ENCODE measurements around the gene RAB4B.
"Not testable (repeated sequence)": the region's sequence is repeated elsewhere in the genome, so short reads cannot be mapped to it uniquely, and the experiment has no call there.

The RAB4B gene

GRCh38 chr19:40822704-40823553, 44.9 kb downstream of the RAB4B start:
- DNase-seq (ENCODE audit: low read depth): not testable (repeated sequence)

- not testable (repeated sequence) for DNase-seq (ENCODE audit: low read depth)
These were observed 46.9 kb downstream of the RAB4B start for GRCh38 chr19:40824916-40825315.

DNA sequence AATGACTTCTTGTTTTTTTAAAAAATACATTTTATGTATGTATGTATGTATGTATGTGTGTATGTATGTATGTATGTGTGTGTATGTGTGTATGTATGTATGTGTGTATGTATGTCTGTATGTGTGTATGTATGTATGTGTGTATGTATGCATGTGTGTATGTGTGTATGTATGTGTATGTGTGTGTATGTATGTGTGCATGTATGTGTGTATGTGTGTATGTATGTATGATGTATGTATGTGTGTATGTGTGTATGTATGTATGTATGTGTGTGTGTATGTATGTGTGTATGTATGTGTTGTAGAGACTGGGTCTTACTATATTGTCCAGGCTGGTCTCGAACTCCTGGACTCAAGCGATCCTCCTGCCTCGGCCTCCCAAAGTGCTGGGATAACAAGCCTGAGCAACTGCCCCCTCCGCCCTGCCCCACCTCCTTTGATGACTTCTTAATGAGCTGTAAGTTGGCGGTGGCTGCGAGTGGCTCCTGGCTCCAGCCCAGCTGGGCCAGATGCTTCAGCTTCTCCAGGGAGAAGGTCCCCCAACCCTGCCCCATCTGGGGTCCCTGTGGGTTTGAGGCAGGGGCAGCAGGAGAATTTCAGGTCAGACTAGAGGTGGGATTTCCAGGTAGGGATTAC, 47.5 kb downstream of the RAB4B start:
- not testable (repeated sequence) for DNase-seq (ENCODE audit: low read depth)

DNA sequence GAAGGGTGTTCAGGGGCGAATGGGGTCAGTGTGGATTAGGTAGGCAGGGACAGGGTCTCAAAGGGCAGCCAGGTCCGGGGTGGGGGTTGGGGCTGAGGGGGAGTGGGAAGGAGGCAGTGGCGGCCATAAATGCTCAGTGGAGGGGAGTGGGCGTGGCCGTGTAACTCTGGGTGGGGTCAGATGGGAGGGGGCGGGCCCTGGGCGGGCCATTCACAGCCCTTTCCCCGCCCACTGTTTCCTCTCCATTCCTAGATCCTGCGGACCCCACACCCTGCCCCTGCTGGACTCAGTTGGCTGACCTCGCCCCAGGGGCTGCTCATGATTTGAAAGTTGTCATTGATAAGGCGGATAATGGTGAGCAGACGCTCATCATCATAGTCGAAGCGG, 48.3 kb downstream of the RAB4B start:
- DNase-seq (ENCODE audit: low read depth): not testable (repeated sequence)

- DNase-seq (ENCODE audit: low read depth): peak; percentile 68
These were observed 48.8 kb downstream of the RAB4B start for GRCh38 chr19:40826699-40827385.

DNA sequence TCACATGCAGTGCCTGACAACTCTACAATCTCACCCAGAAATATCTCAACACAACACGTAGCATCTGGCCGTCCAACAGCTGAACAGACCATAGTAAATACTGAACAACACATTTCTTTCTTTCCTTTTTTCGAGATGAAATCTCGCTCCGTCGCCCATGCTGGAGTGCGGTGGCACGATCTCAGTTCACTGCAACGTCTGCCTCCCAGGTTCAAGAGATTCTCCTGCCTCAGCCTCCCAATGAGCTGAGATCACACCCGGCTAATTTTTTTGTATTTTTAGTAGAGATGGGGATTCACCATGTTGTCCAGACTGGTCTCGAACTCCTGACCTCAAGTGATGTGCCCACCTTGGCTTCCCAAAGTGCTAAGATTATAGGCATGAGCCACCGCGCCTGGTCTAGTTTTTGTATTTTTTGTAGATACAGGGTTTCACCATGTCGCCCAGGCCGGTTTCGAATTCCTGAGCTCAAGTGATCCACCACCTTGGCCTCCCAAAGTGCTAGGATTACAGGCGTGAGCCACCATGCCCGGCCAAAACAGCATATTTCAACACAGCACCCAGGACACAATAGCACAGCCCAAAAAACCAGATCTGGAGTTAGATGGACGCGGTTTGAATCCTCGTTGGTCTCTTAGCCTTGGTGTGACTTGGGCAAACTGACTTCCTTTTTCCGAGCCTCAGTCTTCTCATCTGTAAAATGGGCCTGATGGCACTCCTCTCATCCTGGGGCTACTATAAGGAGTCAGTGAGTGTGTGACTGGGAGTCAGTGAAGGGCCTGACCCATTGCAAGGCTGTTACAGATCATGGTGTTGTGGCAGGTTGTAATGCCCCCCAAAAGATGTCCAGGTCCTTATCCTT, 49.6 kb downstream of the RAB4B start:
- DNase-seq (ENCODE audit: low read depth): no peak

- no peak for DNase-seq (ENCODE audit: low read depth)
These were observed 51.2 kb downstream of the RAB4B start for GRCh38 chr19:40829205-40829604.

DNA sequence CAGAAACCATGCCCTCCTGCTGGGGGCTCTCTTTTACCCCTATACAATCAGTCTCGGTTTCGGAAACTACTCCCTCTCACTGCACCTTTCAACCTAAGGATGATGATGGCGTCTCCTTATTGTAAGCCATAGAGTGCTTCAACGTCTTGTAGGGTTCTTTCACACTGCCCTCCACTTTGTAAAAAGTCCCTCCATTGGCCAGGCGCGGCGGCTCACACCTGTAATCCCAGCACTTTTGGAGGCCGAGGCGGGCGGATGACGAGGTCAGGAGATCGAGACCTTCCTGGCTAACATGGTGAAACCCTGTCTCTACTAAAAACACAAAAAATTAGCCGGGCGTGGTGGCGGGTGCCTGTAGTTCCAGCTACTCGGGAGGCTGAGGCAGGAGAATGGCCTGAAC, 52.7 kb downstream of the RAB4B start:
- DNase-seq (ENCODE audit: low read depth): not testable (repeated sequence)

DNA sequence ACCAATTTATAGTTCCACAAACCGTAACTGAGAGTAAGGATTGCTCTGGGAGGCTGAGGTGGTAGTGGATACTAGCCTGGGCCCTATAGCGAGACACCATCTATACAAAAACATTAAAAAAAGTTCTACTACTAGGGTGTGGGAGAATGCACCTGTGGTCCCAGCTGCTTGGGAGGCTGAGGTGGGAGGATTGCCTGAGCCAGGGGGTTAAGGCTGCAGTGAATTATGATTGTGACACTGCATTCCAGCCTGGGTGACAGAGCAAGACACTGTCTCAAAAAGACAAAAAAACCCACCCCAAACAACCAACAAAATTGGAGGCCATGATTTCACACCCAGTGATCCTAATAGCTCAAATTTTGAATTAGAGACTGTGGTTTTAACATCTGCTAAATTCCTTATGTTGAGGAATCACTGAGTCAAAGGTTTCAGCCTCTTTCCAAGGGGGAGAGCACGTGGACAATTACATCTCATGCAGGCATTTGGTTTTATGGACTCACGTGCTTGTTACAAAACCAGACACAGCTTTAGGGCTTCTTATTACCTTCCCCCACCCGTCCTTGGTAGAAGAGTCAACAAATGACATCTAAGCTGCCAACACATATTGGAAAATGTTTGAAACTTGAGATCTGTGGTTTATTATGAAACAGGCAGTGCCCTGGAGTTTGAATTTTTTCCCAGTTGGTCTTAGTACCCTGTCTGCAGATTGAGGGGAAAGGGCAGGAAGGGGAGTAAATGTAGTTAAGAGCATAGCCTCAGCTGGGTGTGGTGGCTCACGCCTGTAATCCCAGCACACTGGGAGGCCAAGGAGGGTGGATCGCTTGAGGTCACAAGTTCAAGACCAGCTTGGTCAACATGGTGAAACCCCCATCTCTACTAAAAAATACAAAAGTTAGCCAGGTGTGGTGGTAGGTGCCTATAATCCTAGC, 53.7 kb downstream of the RAB4B start:
- DNase-seq (ENCODE audit: low read depth): no peak

DNA sequence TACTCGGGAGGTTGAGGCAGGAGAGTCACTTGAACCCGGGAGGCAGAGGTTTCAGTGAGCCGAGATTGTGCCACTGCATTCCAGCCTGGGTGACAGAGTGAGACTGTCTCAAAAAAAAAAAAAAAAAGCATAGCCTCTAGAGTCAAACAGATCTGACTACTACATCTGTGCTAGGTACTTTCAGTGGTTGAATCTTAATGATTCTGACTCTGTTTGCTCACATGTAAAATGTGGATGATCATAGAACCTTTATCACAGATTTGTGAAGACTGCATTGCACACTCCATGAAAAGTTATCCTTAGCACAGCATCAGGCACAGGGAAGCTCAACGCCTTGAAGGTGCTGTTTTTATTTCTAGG, 54.4 kb downstream of the RAB4B start:
- not testable (repeated sequence) for DNase-seq (ENCODE audit: low read depth)

- DNase-seq (ENCODE audit: low read depth): not testable (repeated sequence)
These were observed 55.9 kb downstream of the RAB4B start for GRCh38 chr19:40833728-40834533.

- DNase-seq (ENCODE audit: low read depth): no peak
These were observed 58.8 kb downstream of the RAB4B start for GRCh38 chr19:40836754-40837429.

- DNase-seq (ENCODE audit: low read depth): not testable (repeated sequence)
These were observed 60.4 kb downstream of the RAB4B start for GRCh38 chr19:40838477-40838876.

- not testable (repeated sequence) for DNase-seq (ENCODE audit: low read depth)
These were observed 64.0 kb downstream of the RAB4B start for GRCh38 chr19:40842012-40842411.

- DNase-seq (ENCODE audit: low read depth): not testable (repeated sequence)
These were observed 65.1 kb downstream of the RAB4B start for GRCh38 chr19:40842997-40843652.

DNA sequence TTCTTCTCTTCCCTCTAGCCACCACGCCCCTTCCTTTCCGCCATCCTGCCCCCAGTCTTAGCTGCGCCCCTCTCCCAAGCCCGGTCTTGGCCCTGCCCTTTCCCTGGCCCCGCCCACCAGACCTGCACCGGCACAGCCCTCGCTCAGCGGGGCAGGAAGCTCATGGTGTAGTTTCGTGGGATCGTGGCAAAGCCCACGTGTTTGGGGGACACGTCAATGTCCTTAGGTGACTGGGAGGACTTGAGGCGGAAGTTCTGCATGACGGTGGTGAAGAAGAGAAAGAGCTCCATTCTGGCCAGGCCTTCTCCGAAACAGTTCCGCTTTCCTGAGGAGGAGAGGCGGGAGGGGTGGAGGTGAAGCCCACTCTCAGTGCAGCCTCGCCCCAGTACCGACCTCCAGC, 65.6 kb downstream of the RAB4B start:
- DNase-seq (ENCODE audit: low read depth): peak; percentile 87

Measured in T-helper 22 cell (primary cell).